Vagina (tissue), 2 donors: ENCODE data around the gene ASCL4.

Source experiments
- CTCF ChIP-seq, 3 experiments: fragments of 450-650 bp in 2 of 3; fragments of 200-600 bp in 1 of 3; sonication (generic) in 1 of 3; IDR thresholded peaks; one replicate each; pipeline ENCODE4 v1.5.1; 2017 to 2019; ENCODE audit warnings: antibody characterized with exemption in 3 of 3, mild to moderate bottlenecking in 2 of 3, moderate library complexity in 2 of 3
- POLR2A ChIP-seq, 2 donors: fragments of 450-650 bp; IDR thresholded peaks; one replicate each; pipeline ENCODE4 v1.6.1; 2017; ENCODE audit warnings: antibody characterized with exemption in 2 of 2, mild to moderate bottlenecking in 2 of 2, moderate library complexity in 2 of 2

GRCh38 chr12:107803092-107803491 is 28.6 kb downstream of the ASCL4 start:
- no peak for TF ChIP-seq POLR2A (IDR thresholded peaks at IDR 0.05)
- no peak for TF ChIP-seq CTCF (IDR thresholded peaks at IDR 0.05)
